NCI-H2227 (cell line): ENCODE results near the gene POMT1.
"Not testable (repeated sequence)": the region's sequence is repeated elsewhere in the genome, so short reads cannot be mapped to it uniquely, and the experiment has no call there.

Experiments used
- DNase-seq: peaks from one replicate; lab custom pipeline; 2025; ENCODE audit not compliant: unreplicated experiment; lab: John Stamatoyannopoulos, UW

The POMT1 gene

DNA sequence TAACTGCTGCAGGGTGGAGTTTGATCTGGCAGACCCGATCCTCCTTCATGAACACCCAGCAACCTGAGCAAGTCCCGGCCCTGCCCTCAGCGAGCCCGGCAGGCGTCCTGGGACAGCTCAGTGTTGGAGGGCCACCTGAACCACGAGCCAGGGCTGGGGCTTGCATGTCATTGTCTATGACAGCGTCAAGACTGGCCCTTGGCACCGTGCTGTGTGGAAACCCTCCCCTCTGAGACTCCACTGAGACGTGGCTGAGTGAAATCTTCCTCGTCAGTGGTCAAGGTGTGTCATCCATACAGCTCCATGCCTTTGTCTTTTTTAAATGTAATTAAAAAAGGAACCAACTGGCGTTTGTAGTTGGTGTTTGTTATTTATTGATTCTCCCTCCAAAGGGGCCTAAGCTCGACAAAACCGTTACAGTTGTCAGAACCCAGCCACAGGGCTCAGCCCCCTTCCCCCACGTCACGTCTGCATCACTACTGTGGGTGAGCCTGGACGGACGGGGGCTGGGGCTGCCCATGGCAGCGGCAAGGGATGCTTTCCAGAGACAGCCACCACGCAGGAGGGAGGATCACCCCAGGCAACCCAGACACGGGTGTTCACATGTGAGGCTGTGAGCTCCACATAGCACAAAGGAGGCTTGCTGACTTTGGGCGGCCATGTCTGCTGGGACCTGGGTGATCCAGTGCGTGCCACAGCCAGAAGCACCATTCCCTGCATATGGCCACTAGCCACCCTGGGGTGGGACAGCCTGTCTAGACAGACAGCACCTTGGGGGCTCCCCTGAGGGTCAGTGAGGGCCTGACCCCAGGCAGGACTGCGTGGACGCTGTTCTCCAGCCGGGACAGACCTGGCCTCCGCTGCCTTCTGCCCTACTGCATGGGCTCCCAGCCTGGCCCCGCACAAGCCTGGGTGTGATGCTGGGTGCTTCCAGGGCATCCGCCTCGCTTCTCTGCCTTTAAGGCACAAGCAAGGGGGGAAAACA lies 21.0 kb downstream of the POMT1 start:
- DNase-seq, result no peak

DNA sequence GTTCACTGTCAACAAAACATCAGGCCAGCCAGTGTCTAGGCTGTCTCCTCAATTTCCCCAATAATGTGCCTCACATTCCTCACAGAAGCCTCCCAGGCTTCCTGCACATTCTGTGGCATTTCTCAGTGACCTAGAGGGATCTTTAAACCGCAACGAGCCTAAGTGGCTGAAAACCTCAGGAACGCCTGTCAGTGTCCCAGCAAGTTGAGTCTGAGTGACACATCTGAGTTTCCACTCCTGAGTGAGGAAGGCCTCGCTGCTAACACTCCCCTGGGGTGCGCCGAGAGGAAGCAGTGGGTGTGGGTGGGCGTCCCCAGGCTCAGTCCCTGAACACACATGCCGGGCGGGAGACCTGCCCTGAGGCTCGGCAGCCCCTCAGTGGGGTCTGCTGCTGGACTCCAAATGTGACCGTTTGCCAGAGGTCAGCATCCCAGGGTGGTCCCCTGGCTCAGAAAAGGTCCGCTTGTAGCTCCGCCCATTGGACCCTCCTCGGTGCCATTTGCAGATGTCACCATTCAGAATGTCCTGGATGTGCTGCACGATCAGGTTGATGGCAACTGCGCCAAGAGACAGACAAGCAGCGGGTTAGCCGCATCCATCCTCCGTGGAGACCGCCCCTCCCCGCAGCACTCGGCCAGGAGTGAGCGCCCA lies 22.1 kb downstream of the POMT1 start:
- no peak for DNase-seq

DNA sequence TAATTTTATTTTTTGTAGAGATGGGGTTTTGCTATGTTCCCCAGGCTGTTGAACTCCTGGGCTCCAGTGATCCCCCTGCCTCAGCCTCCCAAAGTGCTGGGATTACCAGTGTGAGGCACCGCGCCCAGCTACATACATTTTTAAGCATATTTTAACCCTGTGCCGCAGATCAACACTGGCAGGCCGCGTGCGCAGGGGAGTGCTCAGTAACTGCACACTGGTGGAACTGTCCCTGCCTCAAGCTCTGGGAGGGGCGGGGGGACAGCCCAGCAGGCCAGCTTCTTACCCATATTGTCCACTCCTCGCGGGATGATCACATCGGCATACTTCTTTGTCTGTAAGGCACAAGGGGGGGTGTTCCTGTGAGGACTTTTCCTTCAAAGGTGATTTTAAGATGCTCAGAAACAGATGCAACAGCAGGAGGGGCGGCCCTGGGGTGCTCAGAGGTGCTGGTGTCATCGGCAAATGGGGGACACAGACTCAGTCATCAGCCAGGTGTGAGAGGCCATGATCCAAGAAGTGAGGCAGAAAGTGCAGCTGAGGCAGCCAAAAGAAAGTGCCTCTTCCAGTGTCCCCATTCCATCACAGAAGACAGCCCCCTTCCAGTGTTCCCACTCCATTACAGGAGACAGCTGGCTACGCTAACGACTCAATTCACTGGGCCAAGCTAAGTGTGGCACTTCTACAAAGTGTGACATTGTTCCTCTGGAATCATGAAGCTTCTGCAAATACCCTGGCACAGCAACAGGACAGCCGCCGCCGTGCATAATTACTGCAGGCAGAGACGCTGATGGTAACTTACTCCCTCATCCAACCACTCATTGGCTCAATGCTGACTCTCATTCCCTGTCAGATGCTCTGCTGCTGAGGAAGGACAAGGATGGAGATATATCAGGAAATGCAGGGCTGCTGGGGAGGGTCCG lies 23.2 kb downstream of the POMT1 start:
- no peak for DNase-seq

DNA sequence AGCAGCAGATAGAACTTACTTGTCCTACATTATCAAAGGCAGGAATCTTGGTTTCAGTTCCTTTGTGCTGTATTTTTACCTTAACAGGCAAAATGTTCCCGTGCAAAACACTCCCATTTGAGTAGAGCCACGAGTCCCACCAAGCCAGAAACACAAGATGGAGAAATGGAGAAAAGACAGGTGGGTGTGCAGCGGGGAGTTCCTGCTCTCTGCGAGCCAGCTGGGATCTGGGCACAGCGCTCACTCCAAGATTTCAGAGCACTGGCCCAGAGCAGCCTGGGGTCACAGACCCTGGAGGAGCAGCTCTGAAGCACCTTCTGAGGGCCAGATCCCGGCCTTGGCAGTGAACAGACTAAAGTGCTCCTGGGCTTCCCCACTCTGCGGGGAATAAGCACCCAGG lies 25.5 kb downstream of the POMT1 start:
- no peak for DNase-seq

DNA sequence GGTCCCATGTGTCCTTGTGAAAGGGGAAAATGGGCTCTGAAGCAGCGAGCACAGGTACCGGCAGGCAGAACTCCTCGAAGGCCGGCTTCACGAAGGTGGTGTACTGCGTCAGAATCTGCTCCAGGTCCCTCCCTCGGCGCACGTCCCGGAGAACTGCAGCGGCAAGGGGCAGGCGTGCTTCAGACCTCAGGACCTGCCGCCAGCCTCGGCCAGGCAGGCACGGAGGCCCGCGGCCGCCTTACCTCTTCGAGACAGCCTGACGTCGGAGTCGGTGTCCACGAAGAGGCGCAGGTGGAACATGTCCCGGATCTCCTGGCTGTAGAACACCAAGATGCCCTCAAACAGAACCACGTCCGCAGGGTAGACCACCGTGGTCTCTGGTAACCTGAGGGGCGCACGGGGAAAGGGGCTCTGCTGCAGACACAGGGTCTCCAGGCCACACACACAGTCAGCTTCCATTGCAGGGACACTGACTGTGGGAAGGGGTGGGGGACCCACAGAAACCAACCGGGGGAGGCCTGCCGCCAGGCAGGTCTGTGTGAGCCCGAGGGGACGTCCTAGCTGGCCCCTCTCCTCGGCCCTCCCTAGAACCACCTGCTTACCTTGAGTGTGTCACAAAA lies 26.3 kb downstream of the POMT1 start:
- no peak for DNase-seq

DNA sequence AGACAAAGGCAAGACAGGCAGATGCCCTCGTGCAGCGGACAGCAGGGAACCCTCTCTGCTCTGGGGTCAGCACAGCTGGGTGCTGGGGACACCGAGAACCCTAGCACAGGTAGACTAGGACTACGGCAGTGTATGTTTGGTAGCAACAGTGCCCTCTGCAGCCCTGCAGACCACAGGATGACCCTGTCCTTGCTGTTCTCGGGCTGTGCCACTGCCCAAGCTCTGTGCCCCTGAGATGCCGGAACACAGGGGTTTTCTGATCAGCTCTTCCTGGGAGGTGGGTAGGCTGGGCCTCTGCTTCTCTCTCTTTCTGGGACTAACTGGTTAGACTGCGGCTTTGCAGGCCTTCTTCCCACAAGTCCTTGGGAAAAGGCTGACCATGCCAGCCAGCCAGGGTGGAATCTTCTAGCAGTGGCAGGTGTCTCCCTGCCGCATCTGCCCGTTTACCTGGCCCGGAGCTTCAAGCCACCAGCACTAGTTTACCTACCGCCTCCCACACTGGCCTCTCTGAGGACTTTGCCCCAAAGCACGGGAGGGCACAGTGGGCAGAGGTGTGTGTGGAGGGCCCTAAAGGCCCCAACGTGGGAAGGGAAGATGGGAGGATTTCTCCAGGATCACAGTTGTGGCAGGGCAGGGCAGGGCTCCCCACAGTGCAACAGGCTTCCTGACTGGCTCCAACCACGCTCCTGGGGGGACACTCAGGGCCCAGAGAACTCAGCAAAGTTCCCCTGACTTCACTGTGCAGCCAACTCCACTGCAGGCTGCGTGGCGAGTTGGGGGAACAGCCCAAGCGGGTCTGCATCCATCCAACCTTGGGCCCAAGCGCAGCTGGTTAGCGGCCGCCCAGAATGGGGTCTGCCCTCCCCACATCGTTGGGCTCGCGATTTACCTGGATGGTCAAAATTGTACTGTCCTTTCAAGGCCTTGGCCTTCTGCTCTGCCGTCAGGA lies 27.2 kb downstream of the POMT1 start:
- no peak for DNase-seq

DNA sequence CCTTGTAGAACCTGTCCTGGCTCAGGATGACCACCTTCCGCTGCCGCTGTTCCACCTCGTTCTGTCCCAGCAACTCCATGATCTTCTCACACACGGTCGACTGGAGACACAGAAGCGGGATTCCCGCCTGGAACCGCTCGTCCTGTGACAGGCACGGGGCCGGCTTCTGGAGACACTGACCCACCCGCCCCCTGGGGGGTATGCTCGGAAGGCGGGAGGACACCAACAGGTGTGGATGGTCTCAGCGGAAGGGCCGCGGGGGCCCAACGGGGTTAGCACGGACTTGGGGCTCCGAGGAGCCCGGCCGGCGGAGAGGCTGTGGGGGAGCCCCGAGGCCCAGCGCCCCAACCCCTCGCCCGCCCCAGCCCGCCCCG lies 27.8 kb downstream of the POMT1 start:
- peak; percentile 42 for DNase-seq

DNA sequence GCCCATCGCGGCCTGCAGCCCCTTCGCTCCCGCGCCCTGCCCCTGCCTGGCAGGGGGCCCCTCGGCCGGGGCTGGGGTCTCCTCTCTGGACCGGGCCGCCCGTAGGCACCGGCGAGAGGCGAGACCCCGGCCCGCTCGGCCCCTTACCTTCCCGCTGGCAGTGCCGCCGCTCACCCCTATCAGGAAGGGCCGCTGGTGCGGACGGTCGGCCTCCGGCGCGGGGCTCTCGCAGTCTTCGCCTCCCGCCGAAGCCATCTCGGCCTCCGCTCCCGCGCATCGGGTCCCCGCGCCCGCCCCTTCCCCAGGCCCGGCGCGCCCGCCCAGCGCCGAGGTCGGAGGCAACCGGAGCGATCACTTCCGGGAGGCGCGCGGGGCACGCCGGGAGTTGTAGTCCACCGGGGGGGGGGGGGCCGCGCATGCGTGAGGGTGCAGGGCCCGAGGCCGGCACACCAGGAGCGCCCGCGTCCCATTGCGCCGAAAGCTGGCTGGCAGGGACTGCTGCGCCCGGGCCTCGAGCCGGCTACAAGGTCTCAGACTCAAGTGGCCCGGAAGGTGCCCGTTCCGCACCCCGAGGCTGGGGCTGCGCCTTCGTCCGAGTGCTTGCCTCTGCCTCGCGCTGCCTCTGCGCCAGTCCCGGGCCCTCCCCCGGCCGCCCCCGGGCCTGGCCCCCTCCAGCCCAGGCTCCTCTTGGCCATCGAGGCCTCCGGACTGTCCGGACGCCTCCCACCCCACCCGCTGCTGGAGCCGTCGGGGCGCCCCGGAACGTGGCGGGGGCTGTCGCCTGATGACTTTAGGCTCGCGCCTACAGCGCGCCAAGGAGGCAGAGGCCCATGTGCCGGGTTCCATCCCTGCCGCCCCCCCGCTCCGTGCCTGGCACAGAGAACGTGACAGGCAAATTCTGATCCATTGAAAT lies 28.5 kb downstream of the POMT1 start, which contains the start of gene UCK1:
Gene UCK1 (minus strand): TSS at position 344 of the 913 bp plus-strand sequence. CDS start 89 bp downstream, at position 255.
- peak; percentile 87 for DNase-seq

DNA sequence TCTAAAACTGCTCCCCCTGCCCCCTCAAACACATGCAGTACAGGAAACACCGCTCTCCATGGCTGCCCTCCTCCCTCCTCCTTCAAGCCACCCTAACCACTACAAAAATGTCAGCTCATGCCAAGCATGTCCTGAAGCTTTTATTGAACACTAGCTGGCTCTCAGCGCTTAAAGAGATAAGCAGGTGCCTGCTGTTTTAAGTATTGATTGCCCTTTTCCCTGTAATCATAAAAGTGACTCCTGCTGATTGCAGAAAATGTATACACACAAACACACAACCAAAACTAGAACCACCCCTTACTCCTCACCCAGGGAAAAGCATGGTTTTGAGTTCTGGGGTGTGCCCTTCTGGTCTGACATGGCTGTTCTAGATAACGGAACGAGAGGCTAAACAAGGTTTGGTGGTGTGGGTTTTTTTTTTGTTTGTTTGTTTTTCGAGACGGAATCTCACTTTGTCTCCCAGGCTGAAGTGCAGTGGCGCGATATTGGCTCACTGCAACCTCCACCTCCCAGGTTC lies 32.1 kb downstream of the POMT1 start:
- peak; percentile 19 for DNase-seq

DNA sequence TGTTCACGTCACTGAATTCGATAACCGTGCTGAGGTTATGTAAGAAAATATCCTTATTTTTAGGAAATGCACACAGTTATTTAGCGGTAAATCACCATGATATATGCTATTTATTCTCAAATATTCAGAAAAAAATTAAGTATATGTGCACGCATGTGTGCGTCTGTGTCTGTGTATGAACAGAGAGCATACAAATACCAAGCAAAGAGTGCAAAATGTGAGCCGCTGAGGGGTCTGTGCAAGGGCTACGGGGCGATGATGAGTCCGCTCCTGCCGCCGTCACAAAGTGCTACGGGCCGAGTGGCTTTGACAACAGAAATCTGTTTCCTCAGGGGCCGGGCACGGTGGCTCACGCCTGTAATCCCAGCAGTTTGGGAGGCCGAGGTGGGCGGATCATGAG lies 35.2 kb downstream of the POMT1 start:
- DNase-seq, result no peak

DNA sequence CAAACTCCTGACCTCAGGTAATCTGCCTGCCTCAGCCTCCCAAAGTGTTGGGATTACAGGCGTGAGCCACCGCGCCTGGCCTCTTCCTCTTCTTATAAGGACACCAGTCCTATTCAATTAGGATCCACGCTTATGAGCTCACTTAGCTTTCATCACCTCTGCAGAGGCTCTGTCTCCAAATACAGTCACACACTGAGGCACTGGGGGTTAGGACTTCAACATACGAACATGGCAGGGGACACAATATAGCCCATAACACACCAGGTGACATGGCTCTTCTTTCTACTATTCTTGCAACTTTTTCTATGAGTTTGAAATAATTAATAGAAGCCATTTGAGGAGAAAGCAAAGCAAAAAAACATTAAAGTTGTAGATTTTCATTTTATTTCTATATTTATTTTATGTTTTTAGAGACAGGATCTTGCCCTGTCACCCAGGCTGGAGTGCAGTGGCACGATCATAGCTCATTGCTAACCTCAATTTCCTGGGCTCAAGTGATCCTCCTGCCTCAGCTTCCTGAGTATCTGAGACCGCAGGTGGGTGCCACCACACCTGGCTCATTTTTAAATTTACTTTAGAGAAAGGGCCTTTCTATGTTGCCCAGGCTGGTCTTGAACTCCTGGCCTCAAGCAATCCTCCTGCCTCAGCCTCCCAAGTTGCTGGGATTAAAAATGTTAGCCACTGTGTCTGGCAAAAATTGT lies 36.7 kb downstream of the POMT1 start:
- no peak for DNase-seq

DNA sequence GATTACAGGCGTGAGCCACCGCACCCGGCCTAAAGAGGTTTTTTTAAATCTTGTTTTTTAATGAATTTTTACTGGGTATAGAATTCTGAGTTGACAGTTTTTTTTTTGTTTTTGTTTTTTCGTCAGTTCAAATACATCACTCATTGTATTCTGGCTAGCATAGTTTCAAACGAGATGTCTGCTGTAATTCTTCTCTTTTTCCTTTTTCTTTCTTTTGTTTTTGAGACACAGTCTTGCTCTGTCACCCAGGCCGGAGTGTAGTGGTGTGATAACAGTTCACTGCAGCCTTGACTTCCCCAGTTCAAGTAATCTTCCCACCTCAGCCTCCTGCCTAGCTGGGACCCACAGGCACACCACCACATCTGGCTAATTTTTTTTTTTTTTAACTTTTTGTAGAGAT lies 40.4 kb downstream of the POMT1 start:
- no peak for DNase-seq

DNA sequence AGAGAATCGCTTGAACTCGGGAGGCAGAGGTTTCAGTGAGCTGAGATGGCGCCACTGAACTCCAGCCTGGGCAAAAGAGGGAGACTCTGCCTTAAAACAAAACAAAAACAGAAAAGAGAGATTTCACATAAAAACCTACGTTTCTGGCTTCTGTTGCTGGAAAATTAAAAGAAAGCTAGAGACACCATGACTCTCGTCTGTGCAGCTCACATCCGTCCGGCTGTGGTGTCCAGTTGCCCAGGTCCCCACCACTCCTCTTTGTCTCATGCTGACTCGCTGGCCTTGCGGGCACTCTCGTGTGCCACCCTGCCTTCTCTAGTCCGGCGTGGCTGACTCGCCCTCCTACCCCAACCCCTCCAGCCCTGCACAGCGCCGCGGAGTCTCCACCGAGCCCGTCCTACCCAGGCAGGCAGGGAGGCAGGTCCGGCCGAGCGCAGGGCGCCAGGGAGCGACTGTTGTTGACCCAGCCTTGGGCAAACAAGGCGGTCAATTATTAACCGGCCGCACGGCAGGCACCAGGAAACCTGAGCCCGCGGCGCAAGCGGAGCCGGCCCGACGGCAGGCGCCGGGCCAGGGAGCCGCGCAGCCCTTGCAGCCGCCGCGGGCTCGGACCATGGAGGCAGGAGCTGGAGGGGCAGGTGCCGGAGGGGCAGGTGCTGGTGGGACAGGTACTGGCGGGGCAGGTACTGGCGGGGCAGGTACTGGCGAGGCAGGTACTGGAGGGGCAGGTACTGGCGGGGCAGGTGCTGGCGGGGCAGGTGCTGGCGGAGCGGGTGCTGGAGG lies 42.5 kb downstream of the POMT1 start, which contains the start of gene PRRT1B:
Gene PRRT1B (plus strand): TSS at position 521 of the 783 bp plus-strand sequence. CDS start 93 bp downstream, at position 614.
- no peak for DNase-seq

DNA sequence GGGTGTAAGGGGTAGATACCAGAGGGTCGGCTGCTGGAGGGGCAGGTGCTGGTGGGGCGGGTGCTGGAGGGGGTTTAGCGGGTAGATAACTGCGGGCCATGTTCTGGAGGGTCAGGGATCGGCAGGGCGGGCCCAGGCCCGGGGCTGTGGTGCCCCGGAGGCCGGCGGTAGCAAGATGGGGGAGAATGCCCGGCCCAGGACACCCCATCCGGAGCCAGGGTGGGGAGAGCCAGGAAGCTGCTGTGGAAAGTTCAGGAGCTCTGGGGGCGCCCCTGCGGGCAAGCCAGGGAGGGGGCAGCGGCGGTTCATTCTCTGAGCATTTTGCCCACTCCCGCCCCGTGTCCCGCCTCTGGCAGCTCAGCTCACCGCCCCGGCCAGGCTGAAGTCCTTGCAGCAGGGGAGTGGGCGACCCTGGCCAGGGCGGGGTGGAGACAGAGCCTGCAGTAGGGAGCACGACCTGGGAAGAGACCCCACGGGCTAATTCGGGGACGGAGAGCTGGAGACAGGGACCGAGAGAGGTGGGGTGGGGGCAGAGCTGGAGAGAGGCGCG lies 43.1 kb downstream of the POMT1 start:
- no peak for DNase-seq

DNA sequence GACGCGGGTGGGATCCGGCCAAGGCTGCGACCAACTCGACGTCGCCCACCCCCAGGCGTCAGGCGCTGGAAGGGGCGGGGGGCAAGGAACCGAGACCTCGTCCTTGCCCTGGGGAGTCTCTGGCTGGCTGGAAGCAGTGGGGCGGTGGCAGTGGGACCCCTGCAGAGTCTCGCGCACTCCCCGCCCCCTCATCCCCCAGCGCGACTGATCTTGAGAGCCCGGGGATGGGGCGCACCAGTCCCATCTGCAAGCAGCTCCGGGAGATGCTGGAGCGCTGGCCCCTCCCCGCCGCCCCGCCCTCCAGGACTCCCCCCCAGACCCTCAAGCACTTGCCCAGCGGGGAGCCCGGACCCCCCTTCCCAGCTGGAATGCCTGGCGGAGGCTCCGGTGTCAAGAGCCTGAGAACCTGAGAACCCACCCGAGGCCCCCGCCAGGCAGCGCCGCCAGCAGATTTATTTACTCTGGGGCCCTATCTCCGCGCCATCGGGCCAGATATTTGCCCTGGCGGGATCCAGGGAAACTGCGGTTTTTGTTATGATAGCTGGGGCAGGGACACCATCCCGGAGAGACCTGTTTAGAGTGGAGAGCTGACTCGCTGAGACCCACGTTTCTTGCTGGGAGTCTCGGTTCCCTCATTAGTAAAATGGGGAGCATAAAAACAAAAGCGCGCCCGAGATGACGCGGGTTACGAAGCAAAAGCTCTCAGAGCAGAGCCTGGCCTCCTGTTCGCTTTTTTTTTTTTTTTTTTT lies 43.8 kb downstream of the POMT1 start:
- peak; percentile 26 for DNase-seq

DNA sequence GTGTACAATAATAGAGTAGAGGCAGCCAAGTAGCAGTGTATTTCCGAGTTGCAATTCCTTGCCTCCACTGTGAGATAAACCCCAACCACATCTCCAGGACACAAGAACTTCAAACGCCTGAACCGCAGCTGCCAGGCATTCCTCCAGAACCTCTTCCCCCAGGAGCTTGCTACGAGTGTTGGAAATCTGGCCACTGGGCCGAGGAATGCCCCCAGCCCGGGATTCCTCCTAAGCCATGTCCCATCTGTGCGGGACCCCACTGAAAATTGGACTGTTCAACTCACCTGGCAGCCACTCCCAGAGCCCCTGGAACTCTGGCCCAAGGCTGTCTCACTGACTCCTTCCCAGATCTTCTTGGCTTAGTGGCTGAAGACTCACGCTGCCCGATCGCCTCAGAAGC lies 46.5 kb downstream of the POMT1 start:
- not testable (repeated sequence) for DNase-seq
